SW 1271 (cell line): Measurements from ENCODE around the gene FIG4.
A peak's percentile ranks its signal among the peaks of the same experiment; 100 is the strongest.
"Not testable (repeated sequence)": the region's sequence is repeated elsewhere in the genome, so short reads cannot be mapped to it uniquely, and the experiment has no call there.

Experiments
- DNase-seq, 2 experiments: peaks; one replicate each; lab custom pipeline; 2025; lab: John Stamatoyannopoulos, UW

FIG4 gene

DNA sequence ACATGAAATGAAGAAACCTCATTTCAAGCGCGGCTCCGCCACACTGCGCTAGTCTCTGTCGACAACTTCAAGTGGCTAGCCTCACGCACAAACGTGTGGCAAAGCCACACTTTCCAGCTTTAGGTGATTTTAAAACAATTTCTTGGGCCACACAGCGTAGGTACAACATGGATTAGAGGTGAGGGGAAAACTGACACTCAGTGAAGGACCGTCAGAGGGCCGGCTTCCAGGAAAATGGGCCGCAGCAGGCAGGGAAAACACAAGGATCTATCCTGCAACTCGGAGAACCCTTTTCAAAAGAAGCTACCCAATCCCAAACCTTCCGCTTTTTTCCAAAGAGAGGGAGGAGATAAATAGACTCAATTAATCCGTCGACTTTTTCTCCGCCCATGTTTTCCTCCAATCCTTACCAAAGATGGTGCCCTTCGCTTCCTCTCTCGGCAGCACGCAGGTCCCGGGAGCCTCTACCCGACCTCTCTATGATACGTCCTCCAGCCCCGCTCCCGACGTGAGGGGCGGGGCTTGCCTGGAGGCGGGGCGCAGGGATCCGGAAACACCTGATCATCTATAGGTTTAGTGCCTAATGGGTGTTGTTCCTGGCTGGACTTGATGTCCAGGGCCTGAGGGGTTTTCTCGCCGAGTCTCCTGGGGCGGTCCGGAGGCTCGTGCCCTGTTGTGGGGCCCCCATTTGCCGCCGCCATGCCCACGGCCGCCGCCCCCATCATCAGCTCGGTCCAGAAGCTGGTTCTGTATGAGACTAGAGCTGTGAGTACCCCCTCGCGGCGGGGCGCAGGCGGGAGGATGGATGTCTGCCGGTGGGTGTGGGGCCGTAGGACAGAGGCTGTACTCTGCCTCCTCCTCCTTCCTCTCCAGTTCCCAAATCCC lies at the start of gene FIG4, which contains the start of gene AK9:
TSS of gene FIG4 (plus strand) at position 560 of the 885 bp plus-strand sequence. CDS start at position 700, 140 bp downstream.
TSS of gene AK9 (minus strand) at position 466 of the 885 bp plus-strand sequence. CDS start 15,457 bp downstream, outside the sequence.
- DNase-seq = peak; percentile 79 to 92

DNA sequence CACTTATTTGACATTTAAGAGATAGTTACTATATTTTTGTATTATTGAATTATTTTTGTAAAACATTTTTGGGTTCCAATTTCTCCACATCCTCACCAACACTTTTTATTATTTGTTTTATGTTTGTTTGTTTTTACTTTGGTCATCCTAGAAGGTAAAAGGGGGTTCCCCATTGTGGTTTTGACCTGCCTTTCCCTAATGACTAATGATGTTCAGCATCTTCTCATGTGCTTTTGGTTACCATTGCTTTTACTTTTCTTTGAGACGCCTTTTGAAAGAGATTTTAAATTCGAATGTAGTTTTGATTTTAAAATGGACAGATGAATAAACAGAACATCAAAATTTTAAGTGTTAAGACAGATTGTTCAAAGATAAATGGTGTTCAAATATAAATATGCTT lies 47.0 kb upstream of the FIG4 start:
- DNase-seq = no peak

DNA sequence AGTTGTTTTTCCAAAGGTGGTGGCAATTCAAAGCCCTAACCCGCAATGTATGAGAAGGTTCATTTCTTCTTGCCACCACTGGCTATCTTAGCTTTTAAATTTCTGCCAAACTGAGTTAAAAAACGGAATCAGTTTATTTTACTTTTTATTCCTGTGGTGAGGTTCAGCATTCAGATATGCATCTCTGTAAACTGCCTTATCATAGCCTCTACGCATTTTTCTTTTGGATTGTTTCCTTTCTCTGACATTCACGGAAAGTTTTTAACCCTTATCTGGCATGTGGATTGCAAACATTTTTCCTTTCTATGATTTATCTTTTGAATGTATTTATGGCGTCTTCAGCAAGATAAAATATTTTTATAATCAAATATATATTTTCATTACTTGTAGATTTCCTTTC lies 37.8 kb upstream of the FIG4 start:
- DNase-seq = no peak

DNA sequence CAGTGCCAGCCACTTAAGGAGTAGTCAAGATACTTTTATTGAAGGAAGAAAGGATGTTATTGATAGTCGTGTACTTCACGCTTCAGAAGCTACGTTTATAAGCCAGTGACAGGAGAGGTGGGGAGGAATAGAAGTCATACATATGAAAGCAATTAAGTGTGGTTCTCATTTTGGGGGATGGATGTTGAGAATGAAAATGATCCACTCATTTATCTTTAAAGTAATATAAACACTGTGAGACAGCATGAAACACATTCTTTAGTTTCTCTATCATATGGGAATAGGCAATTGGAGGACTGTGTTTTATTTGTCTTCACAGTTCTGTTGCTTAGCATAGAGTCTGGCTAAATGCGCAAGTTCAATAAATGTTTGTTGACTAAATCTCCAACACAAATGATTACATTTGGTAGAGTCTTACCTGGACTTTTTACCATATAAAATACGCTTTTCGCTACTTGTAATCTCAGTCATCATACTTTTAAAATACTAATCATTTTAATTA lies 35.3 kb upstream of the FIG4 start:
- no peak for DNase-seq

DNA sequence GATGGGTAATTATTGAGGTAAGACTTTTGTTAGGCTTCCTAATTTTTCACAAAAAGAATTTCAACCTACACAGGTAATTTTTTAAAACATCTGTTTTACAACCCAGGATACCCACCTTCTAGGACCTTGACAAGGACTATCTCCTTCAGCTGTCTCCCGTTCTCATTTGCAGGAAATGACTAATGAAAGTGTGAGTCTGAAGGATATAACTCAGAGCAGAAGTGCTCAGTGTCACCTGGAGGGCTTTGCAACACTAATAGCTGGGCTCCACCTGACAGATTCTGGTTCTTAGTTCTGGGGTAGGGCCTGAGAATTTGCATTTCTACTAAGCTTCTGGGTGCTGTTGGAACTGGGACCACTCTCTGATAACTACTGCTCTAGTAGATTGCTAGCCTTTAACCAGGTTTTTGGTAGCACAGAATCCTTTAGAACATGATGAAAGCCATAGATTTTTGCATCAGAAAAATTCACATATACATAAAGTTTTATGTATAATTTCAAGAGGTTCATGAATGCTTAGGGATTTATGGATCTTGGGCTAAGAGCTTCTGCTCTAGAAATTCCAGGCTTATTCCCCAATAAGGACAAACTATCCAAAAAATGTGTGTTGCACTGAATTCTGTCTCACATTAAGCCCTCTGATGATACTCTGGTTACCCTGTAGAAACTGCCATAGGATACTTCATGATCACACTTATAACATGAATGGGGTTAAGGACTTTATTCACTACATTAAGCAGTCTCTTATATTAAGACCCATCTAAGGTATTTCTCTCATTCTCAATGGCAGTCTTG lies 30.4 kb upstream of the FIG4 start:
- DNase-seq = peak in 1 of 2 experiments; percentile 21

DNA sequence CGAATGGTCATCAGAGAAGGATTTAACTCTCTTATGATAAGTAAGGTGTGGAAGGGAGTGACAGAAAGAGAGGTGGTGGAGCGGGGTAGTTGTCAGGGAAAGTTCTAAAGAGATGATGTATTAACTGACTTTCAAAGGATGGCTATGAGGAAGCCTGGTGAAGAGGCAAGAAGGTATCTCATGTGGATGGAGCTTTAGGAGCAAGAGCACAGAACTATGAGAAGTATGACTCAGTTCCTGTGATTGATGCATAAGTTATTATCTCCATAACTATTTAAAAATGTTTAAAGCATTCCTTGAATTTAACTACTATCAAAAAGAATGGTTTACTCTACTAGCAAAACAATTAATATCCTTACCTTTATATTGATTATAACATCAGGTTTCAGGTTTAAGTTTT lies 28.9 kb upstream of the FIG4 start:
- peak in 1 of 2 experiments; percentile 31 for DNase-seq

DNA sequence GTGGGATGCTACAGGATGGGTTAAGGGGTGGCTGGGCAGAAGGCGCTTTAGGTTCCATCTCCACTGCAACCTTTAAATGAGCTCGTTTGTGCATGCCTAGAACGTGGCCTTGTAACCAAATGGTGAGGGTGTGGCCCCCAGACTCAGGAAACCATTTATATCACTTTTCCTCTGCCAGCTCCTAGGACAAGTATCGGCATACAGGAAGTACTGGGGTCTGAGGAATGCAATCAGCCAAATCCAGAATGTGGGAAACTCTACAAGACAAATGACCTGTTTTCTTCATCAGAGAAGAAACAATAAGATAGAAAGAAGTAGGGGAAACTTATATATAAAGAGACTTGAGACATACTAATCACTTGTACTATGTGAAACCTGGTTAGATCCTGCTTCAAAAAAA lies 21.3 kb upstream of the FIG4 start:
- no peak for DNase-seq

DNA sequence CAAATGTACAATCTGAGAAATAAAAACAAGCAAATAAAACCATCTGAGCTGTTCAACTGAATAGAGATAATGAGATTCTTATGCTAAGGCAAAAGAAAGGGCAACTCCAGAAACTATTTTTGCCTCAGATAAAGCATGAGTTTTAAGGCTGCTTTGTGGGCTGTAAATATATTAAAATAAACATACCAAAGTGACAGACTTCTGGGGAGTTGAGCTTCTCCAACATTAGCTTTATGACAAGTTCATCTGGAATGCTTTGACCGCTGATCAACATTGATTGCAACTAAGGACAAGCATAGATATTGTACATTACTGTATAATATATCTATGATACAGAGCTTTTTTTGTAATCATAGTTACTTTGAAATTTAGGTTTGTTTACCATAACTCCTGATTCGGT lies 19.4 kb upstream of the FIG4 start:
- no peak for DNase-seq

DNA sequence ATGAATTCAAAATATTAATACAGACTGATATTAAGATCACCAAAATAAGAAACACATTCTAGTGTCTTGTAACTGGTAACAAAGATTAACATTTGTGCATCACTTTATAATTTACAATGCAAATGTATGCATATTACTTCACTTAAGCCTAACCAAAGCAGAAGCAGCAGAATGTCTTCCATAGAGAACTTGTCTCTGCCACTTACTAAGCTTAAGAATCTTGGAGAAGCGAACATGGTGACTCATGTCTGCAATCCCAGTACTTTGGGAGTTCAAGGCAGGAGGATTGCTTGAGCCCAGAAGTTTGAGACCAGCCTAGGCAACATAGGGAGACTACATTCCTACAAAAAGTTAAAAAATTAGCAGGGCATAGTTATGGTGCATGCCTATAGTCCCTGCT lies 18.9 kb upstream of the FIG4 start:
- DNase-seq = no peak

DNA sequence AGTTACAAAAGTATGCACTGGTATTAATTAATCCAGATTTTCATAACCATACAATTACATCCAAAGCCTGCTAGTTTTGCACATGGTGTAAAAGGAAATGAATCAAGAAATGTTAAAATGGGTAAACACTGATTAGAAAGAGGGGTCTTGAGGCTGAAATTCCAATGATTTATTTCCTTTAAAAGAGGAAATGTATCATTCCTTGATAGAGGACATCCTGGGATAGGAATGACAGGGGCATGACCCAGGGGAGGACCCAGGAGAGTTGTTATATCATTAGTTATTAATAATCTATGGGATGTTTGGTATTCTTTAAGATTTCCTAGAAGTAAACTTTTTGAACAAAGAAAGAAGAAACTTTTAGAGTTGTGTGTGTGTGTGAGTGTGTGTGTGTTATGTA lies 18.3 kb upstream of the FIG4 start:
- no peak for DNase-seq

DNA sequence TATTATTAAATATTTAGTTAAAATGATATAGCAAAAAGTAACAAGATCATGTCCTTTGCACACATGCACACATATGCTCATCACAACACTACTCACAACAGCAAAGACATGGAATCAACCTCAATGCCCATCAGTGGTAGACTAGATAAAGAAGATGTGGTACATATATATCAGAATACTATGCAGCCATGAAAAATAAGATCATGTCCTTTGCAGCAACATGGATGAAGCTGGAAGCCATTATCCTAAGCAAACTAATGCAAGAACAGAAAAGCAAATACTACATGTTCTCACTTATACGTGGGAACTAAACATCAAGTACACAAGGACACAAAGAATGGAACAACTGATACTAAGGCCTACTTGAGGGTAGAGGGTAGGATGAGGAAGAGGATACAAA lies 14.4 kb upstream of the FIG4 start:
- no peak for DNase-seq

DNA sequence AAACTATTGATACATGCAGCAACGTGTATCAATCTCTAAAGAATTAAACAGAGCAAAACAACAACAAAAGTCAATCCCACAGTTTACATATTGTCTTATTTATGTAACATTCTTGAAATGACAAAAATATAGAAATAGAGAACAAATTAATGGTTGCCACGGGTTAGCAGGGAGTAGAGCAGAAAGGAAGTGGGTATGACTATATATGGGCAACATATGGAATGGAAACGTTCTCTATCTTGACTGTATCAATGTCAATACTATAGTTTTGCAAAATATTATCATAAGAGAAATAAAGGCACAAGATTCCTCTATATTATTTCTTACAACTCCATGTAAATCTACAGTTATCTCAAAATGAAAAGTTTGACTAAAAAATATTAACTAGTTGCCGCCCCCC lies 12.9 kb upstream of the FIG4 start:
- no peak for DNase-seq

DNA sequence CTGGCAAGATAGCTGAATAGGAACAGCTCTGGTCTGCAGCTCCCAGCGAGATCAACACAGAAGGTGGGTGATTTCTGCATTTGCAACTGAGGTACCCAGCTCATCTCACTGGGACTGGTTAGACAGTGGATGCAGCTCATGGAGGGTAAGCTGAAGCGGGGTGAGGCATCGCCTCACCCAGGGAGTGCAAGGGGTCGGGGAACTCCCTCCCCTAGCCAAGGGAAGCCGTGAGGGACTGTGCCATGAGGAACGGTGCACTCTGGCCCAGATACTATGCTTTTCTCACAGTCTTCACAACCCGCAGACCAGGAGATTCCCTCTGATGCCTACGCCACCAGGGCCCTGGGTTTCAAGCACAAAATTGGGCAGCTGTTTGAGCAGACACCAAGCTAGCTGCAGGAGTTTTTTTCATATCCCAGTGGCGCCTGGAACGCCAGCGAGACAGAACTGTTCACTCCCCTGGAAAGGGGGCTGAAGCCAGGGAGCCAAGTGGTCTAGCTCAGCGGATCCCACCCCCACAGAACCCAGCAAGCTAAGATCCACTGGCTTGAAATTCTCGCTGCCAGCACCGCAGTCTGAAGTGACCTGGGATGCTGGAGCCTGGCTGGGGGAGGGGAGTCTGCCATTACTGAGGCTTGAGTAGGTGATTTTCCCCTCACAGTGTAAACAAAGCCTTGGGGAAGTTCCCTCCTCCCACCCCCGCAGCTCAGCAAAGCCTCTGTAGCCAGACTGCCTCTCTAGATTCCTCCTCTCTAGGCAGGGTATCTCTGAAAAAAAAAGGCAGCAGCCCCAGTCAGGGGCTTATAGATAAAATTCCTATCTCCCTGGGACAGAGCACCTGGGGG lies 12.2 kb upstream of the FIG4 start:
- DNase-seq = not testable (repeated sequence)

DNA sequence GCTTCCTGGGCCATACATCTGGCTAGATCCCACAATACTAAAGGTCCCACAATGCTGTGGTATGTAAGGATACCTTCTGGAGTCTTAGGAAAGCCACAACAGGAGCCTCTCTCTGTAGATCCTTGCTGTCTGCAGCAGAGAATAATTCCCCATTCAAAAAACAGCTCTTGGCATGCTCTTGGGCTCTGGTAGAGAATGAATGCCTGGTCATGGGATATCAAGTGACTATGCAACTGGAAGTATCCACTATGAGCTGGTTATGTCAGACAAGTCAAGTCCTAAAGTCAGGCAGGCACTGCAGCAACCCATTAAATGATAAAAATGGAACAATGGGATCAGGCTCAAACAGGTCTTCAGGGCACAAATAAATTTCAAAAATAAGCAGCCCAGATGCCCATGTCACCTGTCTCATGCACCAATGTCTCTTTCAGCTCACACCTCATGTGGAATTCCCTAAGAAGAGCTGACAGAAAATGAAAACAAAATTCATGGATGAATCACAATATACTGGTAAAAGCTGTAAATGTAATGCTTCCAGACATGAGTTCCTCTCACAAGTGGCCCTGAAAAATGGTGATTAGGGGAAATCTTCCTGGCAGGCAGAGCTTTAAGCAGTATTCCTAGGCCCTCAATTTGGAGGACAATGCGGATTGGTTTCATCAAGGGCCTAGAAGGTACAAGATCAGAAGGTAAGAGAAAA lies 4.4 kb upstream of the FIG4 start:
- DNase-seq = no peak

DNA sequence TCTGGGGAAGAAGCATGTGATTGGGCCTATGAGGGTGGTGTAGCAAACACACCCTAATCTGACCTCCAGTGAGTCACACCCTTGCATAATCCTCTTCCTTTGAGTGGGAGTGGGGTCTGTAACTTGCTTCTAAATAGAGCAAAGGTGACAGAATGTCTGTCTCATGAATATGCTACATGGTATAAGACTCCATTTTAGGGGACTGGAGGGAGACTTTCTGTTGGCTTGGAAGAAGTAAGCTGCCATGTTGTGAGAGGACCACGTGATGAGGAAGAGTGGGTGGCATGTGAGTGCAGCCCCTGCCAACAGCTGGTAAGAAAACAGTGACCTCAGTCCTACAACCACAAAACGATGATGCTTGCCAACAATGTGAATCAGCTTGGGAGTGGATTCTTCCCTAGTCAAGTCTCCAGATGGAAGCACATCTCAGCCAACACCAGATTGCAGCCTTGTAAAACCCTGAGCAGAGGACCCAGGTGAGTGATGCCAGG lies 3.8 kb upstream of the FIG4 start:
- DNase-seq = no peak

DNA sequence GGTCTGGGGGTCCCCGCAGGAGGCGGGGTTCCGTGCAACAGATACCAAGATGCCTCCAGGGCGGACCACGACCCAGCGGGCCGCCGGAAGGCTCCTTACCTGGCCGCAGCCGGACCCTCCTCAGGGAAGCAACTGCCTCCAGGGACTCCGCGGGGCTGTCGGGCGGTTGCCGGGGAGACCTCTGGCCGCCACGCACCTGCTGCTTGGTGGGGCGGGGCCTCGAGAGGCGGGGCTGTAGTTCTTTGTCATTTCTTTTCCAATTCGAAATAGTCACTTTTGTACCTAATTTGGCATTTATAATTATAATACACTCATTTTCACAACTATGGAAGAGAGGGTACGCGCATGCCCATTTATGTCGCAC lies 741 bp upstream of the FIG4 start:
- DNase-seq = peak in 1 of 2 experiments; percentile 26

DNA sequence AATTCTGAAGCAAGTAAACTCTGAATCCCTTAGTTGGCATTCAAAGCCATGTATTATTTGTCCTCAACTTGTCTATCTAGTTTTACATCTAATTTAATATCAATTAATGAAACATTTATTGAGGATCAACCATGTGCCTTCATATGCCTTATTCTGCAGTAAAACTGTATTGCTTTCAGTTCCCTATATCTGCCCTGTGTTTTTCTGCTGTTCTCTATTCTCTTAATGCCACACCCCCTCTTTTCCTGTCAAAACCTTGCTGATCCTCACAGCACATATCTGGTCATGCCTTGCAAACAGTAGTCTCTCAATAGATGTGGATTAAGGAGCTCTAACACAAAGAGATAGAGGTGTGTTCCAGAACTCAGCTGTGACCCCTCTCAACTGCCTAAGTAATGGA lies 2.0 kb downstream of the FIG4 start:
- DNase-seq = no peak

DNA sequence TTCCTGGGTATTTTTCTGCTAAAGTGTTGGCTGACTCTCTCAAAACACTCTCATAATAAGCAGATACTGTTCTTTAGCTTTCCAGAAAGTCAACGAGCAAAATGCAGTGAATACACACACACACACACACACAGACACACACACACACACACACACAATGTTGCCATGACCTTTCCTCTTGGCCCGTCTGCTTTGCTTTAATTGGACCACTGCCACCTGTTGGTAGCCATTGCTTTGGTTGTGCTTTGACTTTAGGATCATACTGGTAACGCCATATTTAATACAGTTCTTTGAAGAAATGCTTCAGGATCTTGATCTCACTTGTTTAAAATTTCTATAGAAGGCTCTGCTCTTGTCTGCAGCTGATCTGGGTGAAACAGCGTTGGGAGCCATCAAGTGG lies 4.4 kb downstream of the FIG4 start:
- no peak for DNase-seq

DNA sequence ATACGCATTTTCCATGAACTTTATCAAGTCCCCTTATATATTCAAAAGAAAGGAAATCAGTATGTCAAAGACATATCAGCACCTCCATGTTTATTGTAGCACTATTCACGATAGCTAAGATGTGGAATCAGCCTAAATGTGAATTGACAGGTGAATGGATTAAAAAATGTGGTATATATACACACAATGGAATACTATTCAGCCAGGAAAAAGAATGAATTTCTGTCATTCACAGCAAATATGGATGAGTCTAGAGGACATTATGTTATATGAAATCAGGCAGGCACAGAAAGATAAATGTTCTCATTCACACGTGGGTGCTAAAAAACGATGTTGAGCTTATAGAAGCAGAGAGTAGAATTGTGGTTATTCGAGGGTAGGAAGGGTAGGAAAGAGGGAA lies 5.3 kb downstream of the FIG4 start:
- no peak for DNase-seq

DNA sequence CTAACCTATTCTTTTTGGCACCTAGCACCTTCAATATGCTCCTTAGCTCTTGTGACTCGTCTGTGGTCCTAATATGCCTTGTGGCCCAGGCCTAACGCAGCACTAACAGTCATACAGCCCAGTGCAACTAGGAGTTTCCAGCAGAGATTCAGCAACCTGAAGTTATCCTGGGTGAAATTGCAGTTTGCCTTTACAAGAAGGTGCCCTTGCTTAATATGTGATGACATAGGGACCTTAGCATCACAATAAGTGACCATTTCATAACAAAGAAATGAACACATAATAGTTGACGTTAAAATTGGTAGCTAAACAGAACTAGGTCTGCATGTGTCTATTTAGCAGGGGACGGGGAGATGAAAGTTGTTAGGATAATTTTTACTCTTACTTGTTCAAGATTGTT lies 10.1 kb downstream of the FIG4 start:
- DNase-seq = no peak

DNA sequence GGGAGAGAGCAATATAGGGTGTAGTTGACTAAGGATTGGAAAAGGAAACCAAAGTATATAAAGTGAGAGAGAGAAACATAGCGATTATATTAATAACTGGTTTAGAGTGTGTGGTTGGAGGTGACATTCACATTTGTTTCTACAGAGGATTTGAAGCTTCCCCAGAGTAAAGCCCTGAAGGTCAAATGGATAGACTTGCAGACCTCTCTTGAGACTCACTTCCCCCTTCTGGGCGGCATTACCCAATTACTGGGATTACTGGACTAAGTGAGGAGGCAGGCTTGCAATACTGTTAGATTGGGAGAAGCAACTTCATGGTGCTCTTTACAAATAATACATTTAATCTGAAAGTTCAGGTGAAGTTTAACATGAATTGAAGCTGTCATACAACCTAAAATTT lies 10.7 kb downstream of the FIG4 start:
- DNase-seq = no peak
